CD4-positive, CD25-positive, alpha-beta regulatory T cell (primary cell): Measurements from ENCODE around the gene FEN1. TPM values are rescaled to one million over a fixed set of nuclear protein-coding genes. Genes with fewer than 3 reads are reported as not detected.

ENCODE experiments used
- ATAC-seq, 2 donors: fragments of 150-1000 bp; cut with Tn5 transposase; one replicate each; pipeline ENCODE4 v1.10.0; 2021; ENCODE audit warnings: low read depth in 2 of 2, moderate number of reproducible peaks in 2 of 2, moderate library complexity in 1 of 2
- DNase-seq, 3 donors: peaks; one replicate each; pipeline versions ENCODE4 v3.0.0 to v3.0.0-alpha.2; 2012 to 2022; ENCODE audit warnings: mixed read lengths in 1 of 3
- H3K27ac ChIP-seq: one replicate; pipeline ENCODE4 v1.7.0; 2013; ENCODE audit warnings: mild to moderate bottlenecking, low read length; ENCODE audit not compliant: insufficient read depth, poor library complexity, severe bottlenecking
- H3K27me3 ChIP-seq: one replicate; pipeline ENCODE4 v1.7.0; 2013; ENCODE audit warnings: low read length; ENCODE audit not compliant: control insufficient read depth, insufficient read depth
- H3K36me3 ChIP-seq: one replicate; pipeline ENCODE4 v1.7.0; 2013; ENCODE audit warnings: mild to moderate bottlenecking, low read length, moderate library complexity; ENCODE audit not compliant: control insufficient read depth, insufficient read depth
- H3K4me1 ChIP-seq: 2 replicates; pipeline ENCODE4 v1.7.0; 2013; ENCODE audit warnings: mild to moderate bottlenecking, low read length; ENCODE audit not compliant: insufficient read depth, control insufficient read depth, poor library complexity, severe bottlenecking
- H3K4me3 ChIP-seq: one replicate; pipeline ENCODE4 v1.7.0; 2013; ENCODE audit warnings: low read depth, mild to moderate bottlenecking, low read length, moderate library complexity
- H3K9me3 ChIP-seq, 2 experiments: 1 replicate in 1 of 2; 2 replicates in 1 of 2; pipeline ENCODE4 v1.7.0; 2013; ENCODE audit warnings: low read length in 2 of 2, mild to moderate bottlenecking in 1 of 2, moderate library complexity in 1 of 2; ENCODE audit not compliant: control insufficient read depth in 2 of 2
- H3K27ac Mint-ChIP-seq, 3 donors: one replicate each; pipeline ENCODE4 v1.8.0; 2020 to 2022; ENCODE audit warnings: mild to moderate bottlenecking in 3 of 3, mixed read lengths in 3 of 3, moderate library complexity in 2 of 3
- H3K27me3 Mint-ChIP-seq: one replicate; pipeline ENCODE4 v1.8.0; 2022; ENCODE audit warnings: mild to moderate bottlenecking, mixed read lengths
- H3K36me3 Mint-ChIP-seq: one replicate; pipeline ENCODE4 v1.8.0; 2020; ENCODE audit warnings: mixed read lengths
- H3K4me1 Mint-ChIP-seq, 4 donors: one replicate each; pipeline ENCODE4 v1.8.0; 2020 to 2022; ENCODE audit warnings: mixed read lengths in 4 of 4, mild to moderate bottlenecking in 1 of 4
- H3K4me3 Mint-ChIP-seq, 4 donors: one replicate each; pipeline ENCODE4 v1.8.0; 2020 to 2022; ENCODE audit warnings: mild to moderate bottlenecking in 4 of 4, mixed read lengths in 4 of 4, moderate library complexity in 3 of 4
- H3K9me3 Mint-ChIP-seq, 7 donors: one replicate each; pipeline ENCODE4 v1.8.0; 2020 to 2022; ENCODE audit warnings: mixed read lengths in 7 of 7, mild to moderate bottlenecking in 3 of 7, moderate library complexity in 2 of 7
- polyA plus RNA-seq, 4 donors: library from polyadenylated mRNA; unstranded; fragments of 300-500 nt; fragmentation: Illumina TruSeq; gene quantifications; one replicate each; pipeline ENCODE4 v1.2.3, GENCODE V29; 2021
- total RNA-seq: library from RNA; stranded (reverse); gene quantifications from one replicate; pipeline ENCODE4 v1.2.3, GENCODE V29; 2022

The FEN1 gene
- total and polyA plus RNA-seq, 5 donors from 2014 or later, result 13.2 to 24.5 (median 22.1) TPM

DNA sequence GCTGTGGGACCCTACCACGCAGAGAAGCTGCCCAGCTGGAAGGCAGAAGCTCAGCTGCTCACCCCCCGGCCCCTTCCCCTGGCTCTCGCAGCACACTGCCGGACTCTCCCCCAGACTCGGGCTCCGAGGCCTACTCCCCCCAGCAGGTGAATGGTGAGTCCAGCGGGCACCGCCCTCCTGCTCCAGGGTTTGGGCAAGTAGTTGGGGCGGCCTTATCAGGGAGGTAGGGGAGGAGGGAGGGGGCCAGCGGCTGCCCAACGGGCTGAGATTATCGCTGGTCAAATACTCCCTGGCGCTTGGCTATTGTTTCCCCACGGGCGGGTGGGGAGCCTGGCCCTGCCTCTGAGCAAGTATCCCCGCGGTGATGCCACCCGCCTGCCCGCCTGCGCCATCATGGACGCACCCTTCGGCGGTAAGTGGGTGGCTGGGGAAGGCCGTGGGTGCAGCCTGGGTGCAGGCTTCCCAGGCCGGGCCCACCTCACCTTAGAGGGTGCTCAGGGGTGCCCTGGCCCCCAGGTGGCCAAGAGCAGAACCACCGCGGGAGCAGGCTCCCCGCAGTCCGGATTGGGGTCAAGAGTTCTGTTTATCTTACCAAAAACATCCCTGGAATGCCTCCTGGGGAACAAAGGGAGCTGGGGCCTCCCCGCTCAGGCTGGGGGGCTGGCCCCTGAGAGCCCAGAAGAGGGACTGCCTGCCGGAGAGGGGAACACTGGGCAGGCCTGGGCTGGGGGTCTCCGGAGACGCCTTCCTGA, 23.4 kb upstream of the FEN1 start:
- ATAC-seq (no peak), DNase-seq (no peak)
- H3K36me3 Mint-ChIP-seq, result no peaks in the 10 kb centered on the region
- H3K27me3 Mint-ChIP-seq, result no peaks in the 10 kb centered on the region
- H3K27ac Mint-ChIP-seq, result no peak overlapping the region
- peaks cover 7% of the 10 kb centered on the region for H3K4me1 ChIP-seq
- H3K9me3 Mint-ChIP-seq, result peaks cover 0 to 1% (median 0%) of the 10 kb centered on the region in 7 donors
- H3K36me3 ChIP-seq, result no peaks in the 10 kb centered on the region
- no peak overlapping the region for H3K27ac ChIP-seq
- H3K4me3 ChIP-seq, result no peak overlapping the region
- peaks cover 0 to 2% (median 0%) of the 10 kb centered on the region in 4 donors for H3K4me1 Mint-ChIP-seq
- no peaks in the 10 kb centered on the region for H3K9me3 ChIP-seq
- H3K27me3 ChIP-seq, result no peaks in the 10 kb centered on the region
- H3K4me3 Mint-ChIP-seq, result no peak overlapping the region

DNA sequence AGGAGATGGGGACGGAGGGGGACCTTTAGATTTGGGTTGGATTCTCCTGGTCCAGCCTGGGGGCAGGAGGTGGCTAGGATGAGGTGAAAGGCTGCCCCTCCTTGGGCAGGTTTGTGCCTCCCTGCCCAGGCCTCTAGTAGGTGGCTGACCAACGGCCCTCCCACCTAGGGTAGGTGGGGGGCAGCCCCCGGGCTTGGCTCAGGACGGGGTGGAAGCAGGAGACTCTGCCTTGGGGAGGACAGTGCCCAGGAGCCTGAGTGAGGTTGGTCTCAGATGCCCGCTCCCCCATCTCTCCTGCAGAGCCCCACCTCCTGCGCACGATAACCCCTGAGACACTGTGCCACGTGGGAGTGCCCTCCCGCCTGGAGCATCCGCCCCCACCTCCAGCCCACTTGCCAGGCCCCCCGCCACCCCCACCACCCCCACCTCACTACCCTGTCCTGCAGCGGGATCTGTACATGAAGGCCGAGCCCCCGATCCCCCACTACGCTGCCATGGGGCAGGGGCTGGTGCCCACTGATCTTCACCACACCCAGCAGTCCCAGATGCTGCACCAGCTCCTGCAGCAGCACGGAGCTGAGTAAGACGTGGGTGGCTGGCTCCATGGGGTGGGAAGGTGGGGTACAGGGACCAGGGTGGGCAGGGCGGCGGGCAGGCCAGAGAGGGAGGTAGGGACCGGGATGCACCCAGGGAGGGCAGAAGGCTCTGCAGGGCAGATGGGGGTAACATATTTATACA, 22.6 kb upstream of the FEN1 start:
- no peaks in the 10 kb centered on the region for H3K27me3 Mint-ChIP-seq
- ATAC-seq (no peak), DNase-seq (no peak)
- no peak overlapping the region for H3K4me3 Mint-ChIP-seq
- H3K36me3 ChIP-seq, result no peaks in the 10 kb centered on the region
- peaks cover 7% of the 10 kb centered on the region for H3K4me1 ChIP-seq
- no peaks in the 10 kb centered on the region for H3K27me3 ChIP-seq
- H3K4me3 ChIP-seq, result no peak overlapping the region
- H3K4me1 Mint-ChIP-seq, result peaks cover 0 to 2% (median 0%) of the 10 kb centered on the region in 4 donors
- no peaks in the 10 kb centered on the region for H3K9me3 ChIP-seq
- H3K36me3 Mint-ChIP-seq, result no peaks in the 10 kb centered on the region
- H3K9me3 Mint-ChIP-seq, result peaks cover 0 to 1% (median 0%) of the 10 kb centered on the region in 7 donors
- no peak overlapping the region for H3K27ac Mint-ChIP-seq
- no peak overlapping the region for H3K27ac ChIP-seq

DNA sequence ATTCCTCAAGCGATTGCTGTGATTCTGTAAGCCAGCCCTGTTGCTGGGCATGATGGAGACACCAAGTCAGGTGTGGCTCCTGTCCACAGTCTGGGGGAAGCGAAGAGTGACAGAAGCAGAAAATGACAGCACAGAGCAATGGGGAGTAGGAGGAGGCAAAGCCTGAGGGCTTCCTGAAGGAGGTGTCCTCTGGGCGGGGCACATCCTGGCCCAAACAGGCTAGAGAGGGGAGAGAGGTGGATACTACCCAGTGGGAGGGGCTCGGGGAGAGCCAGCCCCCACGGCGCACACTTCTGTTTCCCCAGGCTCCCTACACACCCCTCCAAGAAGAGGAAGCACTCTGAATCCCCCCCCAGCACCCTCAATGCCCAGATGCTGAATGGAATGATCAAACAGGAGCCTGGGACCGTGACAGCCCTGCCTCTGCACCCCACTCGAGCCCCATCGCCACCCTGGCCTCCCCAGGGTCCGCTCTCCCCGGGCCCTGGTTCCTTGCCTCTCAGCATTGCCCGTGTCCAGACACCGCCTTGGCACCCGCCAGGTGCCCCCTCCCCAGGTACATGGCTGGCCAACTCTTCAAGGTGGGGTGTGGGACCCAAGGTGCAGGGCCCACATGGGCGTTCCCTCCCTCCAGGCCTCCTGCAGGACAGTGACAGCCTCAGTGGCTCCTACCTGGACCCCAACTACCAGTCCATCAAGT, 21.4 kb upstream of the FEN1 start:
- Mint-ChIP-seq H3K4me1 (peaks cover 0 to 7% (median 2%) of the 10 kb centered on the region in 4 donors), H3K27me3 (no peaks in the 10 kb centered on the region), H3K36me3 (no peaks in the 10 kb centered on the region), H3K27ac (peak overlapping the region in 1 of 3 donors; percentile 65), H3K9me3 (peaks cover 0 to 1% (median 0%) of the 10 kb centered on the region in 7 donors), H3K4me3 (no peak overlapping the region)
- H3K27me3 ChIP-seq, result no peaks in the 10 kb centered on the region
- H3K4me1 ChIP-seq, result peaks cover 7% of the 10 kb centered on the region
- H3K36me3 ChIP-seq, result no peaks in the 10 kb centered on the region
- no peak overlapping the region for H3K27ac ChIP-seq
- H3K4me3 ChIP-seq, result no peak overlapping the region
- no peaks in the 10 kb centered on the region for H3K9me3 ChIP-seq
- DNase-seq (no peak), ATAC-seq (no peak)

DNA sequence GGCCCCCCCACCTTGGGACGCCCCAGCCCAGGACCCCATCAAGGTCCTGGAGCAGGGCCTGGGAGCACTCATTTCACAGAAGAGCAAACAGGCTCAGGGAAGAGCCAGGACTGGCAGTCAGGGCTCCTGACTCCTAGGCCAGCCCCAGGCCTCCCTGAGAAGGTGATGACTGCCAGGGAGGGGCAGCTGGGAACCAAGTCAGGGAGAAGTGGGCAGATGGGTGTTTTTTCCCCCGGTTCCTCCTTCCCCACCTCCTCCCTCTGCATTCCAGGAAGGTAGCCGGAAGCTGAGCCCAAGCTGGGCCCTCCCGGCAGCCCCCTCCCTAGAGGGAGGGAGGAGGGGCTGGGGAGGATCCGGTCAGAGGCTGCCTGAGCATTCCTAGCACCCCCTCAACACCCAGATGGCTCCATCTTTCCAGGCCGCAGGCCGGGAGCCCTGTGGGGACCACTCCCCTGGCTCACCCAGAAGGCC, 20.7 kb upstream of the FEN1 start:
- Mint-ChIP-seq H3K27me3 (no peaks in the 10 kb centered on the region), H3K9me3 (peaks cover 0 to 1% (median 0%) of the 10 kb centered on the region in 7 donors), H3K4me1 (peaks cover 0 to 14% (median 4%) of the 10 kb centered on the region in 4 donors), H3K4me3 (no peak overlapping the region), H3K36me3 (no peaks in the 10 kb centered on the region), H3K27ac (no peak overlapping the region)
- no peaks in the 10 kb centered on the region for H3K36me3 ChIP-seq
- H3K27me3 ChIP-seq, result no peaks in the 10 kb centered on the region
- ATAC-seq, result no peak
- no peak overlapping the region for H3K4me3 ChIP-seq
- H3K4me1 ChIP-seq, result peaks cover 12% of the 10 kb centered on the region
- no peak overlapping the region for H3K27ac ChIP-seq
- no peak for DNase-seq
- H3K9me3 ChIP-seq, result no peaks in the 10 kb centered on the region

DNA sequence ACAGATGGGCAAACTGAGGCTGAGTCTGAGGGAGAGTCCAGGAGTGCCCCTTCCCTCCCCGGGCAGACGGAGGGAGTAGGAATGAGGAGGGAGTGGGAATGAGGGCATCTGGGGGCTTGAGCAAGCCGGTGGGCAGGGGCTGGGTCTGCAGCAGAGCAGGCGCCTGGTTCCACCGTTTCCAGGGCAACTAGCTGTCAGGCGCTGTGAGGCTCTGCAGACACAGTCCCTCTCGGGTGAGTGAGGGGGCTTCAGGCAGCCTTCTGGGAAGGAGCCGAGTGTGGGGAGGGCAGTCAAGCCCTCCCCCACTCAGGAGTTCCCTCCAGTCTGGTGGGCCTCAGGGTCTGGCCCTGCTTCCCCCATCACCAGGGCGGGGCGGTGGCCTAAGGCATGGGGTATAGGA, 19.4 kb upstream of the FEN1 start:
- Histone ChIP-seq H3K4me1 (peaks cover 20% of the 10 kb centered on the region), H3K36me3 (no peaks in the 10 kb centered on the region), H3K27me3 (no peaks in the 10 kb centered on the region), H3K27ac (no peak overlapping the region), H3K4me3 (no peak overlapping the region), H3K9me3 (no peaks in the 10 kb centered on the region)
- Mint-ChIP-seq H3K27me3 (peaks cover under 1% of the 10 kb centered on the region), H3K9me3 (peaks cover 0 to 1% (median 0%) of the 10 kb centered on the region in 7 donors), H3K27ac (no peak overlapping the region), H3K36me3 (no peaks in the 10 kb centered on the region), H3K4me3 (no peak overlapping the region), H3K4me1 (peaks cover 0 to 21% (median 4%) of the 10 kb centered on the region in 4 donors)
- DNase-seq (no peak), ATAC-seq (no peak)

DNA sequence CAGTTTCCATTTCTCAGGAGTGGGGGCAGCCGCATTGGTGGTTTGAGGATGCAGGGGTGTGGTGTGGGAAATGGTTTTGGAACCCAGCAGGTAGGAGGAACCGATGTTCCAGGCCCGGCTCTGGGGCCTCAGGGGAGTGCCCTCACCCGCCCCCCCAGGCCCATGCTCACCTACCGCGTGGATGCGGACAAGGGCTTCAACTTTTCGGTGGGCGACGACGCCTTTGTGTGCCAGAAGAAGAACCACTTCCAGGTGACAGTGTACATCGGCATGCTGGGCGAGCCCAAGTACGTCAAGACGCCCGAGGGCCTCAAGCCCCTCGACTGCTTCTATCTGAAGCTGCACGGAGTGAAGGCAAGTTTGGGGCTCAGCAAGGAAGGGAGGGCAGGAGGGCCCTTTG, 18.9 kb upstream of the FEN1 start:
- ATAC-seq (no peak), DNase-seq (no peak)
- Histone ChIP-seq H3K27me3 (no peaks in the 10 kb centered on the region), H3K9me3 (no peaks in the 10 kb centered on the region), H3K4me1 (peaks cover 20% of the 10 kb centered on the region), H3K27ac (no peak overlapping the region), H3K4me3 (no peak overlapping the region), H3K36me3 (no peaks in the 10 kb centered on the region)
- Mint-ChIP-seq H3K27me3 (peaks cover 5% of the 10 kb centered on the region), H3K36me3 (no peaks in the 10 kb centered on the region), H3K4me1 (peaks cover 0 to 21% (median 4%) of the 10 kb centered on the region in 4 donors), H3K9me3 (peaks cover 0 to 1% (median 0%) of the 10 kb centered on the region in 7 donors), H3K4me3 (no peak overlapping the region), H3K27ac (no peak overlapping the region)

DNA sequence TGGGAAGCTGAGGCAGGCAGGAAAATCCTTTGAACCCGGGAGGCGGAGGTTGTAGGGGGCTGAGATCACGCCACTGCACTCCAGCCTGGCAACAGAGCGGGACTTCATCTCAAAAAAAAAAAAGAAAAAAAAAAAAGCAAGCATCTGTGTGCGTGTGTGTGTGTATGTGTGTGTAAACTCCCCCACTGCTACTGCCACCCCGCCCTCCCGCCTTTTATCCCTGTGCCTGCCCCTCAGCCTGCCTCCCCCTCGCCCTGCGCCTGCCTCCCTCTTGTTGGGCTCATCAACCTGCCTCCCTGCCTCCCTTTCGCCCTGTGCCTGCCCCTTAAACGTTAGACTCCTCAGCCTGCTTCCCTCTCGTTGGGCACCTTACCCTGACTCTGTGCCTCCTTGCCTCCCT, 18.3 kb upstream of the FEN1 start:
- no peak overlapping the region for H3K27ac Mint-ChIP-seq
- no peak overlapping the region for H3K4me3 Mint-ChIP-seq
- H3K36me3 Mint-ChIP-seq, result no peaks in the 10 kb centered on the region
- H3K9me3 Mint-ChIP-seq, result peaks cover 0 to 1% (median 0%) of the 10 kb centered on the region in 7 donors
- Histone ChIP-seq H3K9me3 (no peaks in the 10 kb centered on the region), H3K4me3 (no peak overlapping the region), H3K4me1 (peaks cover 20% of the 10 kb centered on the region), H3K27ac (no peak overlapping the region), H3K27me3 (no peaks in the 10 kb centered on the region), H3K36me3 (no peaks in the 10 kb centered on the region)
- H3K27me3 Mint-ChIP-seq, result peaks cover 7% of the 10 kb centered on the region
- no peak for DNase-seq
- peaks cover 0 to 21% (median 4%) of the 10 kb centered on the region in 4 donors for H3K4me1 Mint-ChIP-seq
- no peak for ATAC-seq
